Frontal cortex (tissue), 4 donors: ENCODE data around the gene LRP8. TPM values are rescaled to one million over a fixed set of nuclear protein-coding genes. Genes with fewer than 3 reads are reported as not detected.
"Not testable (repeated sequence)": the region's sequence is repeated elsewhere in the genome, so short reads cannot be mapped to it uniquely, and the experiment has no call there.

Experiments used
- DNase-seq, 2 donors: peaks; one replicate each; pipeline ENCODE4 v3.0.0; 2012; ENCODE audit warnings: low spot score in 2 of 2
- FAIRE-seq: peaks from 2 replicates; lab custom pipeline; 2012; peaks lifted over from hg19 to GRCh38; lab: Jason Lieb, UNC
- total RNA-seq: library from RNA; depleted of rRNA; stranded (reverse); fragments of >200 nt; gene quantifications from one replicate; pipeline ENCODE4 v1.2.3, GENCODE V29; 2014
- donor health status: control.
- donor health status: control.
- donor health status: control.

Gene LRP8
- total RNA-seq, 1 donor from 2014 or later = 83.6 TPM

DNA sequence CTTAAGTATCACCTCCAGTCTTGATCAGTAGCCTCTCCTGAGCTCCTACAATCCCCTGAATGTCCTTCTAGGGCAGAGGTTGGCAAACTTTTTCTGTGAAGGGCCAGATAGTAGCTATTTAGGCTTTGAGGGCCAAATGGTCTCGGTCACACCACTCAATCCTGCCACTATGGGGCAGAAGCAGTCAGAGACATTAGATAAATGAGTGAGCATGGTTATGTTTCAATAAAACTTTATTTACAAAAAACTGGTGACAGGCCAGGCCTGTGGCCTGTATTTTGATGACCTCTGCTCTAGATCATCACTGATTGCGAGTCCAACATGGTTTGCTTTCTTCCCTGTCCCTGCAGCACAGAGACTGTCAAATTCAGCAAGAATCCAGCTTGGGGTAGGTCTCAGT is 36.3 kb downstream of the LRP8 start:
- DNase-seq (no peak), FAIRE-seq (no peak)

- no peak for FAIRE-seq
- no peak for DNase-seq
Measured at GRCh38 chr1:53288790-53289429, 39.0 kb downstream of the LRP8 start.

- DNase-seq = no peak
- no peak for FAIRE-seq
Measured at GRCh38 chr1:53288002-53288789, 39.7 kb downstream of the LRP8 start.

- DNase-seq (no peak), FAIRE-seq (no peak)
Measured at GRCh38 chr1:53286955-53287354, 40.9 kb downstream of the LRP8 start.

GRCh38 chr1:53285969-53286760 is 41.7 kb downstream of the LRP8 start:
- DNase-seq = no peak
- FAIRE-seq = no peak

DNA sequence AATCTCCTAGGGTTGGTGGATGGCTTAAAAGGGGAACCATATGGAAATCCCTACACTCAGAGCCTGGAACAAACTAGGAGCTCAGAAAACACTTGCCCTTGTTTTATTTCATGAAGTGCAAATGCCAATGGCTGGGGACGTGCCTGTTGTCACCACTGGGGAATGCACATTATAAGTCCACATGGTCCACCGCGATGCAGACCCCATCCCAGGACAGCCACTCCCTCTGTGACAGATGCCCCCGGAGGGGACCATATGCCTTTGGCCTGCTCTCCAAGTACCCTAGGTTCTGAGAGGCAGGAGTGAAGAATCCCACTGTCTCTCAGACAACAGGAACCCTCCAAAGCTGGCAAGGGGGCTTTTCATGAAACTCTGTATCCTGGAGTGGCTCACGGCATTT is 42.3 kb downstream of the LRP8 start:
- no peak for DNase-seq
- no peak for FAIRE-seq

- no peak for FAIRE-seq
- DNase-seq = no peak
Measured at GRCh38 chr1:53284224-53285020, 43.4 kb downstream of the LRP8 start.

- not testable (repeated sequence) for FAIRE-seq, DNase-seq
Measured at GRCh38 chr1:53283156-53283555, 44.7 kb downstream of the LRP8 start.

- DNase-seq (no peak), FAIRE-seq (no peak)
Measured at GRCh38 chr1:53281133-53281532, 46.7 kb downstream of the LRP8 start.

- FAIRE-seq (no peak), DNase-seq (no peak)
Measured at GRCh38 chr1:53280496-53280895, 47.4 kb downstream of the LRP8 start.

- DNase-seq (no peak), FAIRE-seq (no peak)
Measured at GRCh38 chr1:53279296-53280200, 48.3 kb downstream of the LRP8 start.

GRCh38 chr1:53278298-53278725 is 49.6 kb downstream of the LRP8 start:
- FAIRE-seq (no peak), DNase-seq (peak; percentile 71 to 82)

- DNase-seq (no peak), FAIRE-seq (no peak)
Measured at GRCh38 chr1:53277326-53277725, 50.5 kb downstream of the LRP8 start.

DNA sequence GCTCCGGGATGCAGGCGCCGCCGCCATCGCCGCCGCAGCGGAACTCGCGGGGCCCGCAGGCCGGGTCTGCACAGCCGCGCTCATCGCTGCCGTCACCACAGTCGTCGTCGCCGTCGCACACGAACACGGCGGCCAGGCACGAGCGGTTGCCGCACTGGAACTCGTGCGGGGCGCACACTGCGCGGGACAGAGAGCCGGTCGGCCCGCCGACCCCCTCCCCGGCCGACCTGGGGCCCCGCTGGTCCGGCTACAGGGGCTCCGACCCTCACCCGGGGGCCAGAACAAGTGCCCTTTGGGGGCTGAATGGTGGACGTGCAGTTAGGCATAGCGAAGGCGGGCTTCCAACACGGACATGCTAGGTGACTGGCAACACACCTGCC is 51.0 kb downstream of the LRP8 start:
- FAIRE-seq (no peak), DNase-seq (no peak)

DNA sequence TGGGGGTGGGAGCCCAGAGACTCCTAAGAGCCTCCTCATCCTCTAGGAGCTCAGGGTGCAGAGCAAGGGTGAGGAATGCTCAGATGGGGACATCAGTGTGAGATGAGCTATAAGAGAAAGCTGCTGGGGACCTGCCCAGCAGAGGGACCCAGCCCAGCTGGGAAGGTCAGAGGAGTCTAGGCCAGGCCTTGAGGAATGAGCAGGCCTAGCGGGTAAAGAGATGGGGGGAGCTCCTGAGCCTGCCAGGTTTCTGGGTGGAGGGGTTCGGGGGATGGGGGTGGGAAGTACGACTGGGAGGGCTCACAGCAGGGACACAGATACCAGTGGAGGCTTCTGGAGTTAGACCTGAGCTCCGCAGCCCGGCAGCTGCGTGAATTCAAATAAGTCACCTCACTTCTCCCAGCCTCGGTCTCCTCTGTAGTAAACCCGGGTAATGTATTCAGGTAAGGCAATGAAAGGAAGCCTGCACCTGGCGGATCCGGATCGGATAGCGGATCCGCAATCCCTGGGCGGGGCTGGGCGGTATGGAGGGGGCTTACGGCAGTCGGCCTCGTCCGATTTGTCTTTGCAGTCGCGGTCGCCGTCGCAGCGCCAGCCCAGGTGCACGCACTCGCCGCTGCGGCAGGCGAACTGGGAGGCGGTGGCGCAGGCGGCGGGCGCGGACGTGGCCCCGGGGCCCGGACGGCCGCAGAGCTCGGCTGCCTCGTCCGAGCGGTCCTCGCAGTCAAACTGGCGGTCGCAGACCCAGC is 51.5 kb downstream of the LRP8 start:
- no peak for FAIRE-seq
- no peak for DNase-seq

- FAIRE-seq = no peak
- no peak for DNase-seq
Measured at GRCh38 chr1:53275566-53275965, 52.3 kb downstream of the LRP8 start.

DNA sequence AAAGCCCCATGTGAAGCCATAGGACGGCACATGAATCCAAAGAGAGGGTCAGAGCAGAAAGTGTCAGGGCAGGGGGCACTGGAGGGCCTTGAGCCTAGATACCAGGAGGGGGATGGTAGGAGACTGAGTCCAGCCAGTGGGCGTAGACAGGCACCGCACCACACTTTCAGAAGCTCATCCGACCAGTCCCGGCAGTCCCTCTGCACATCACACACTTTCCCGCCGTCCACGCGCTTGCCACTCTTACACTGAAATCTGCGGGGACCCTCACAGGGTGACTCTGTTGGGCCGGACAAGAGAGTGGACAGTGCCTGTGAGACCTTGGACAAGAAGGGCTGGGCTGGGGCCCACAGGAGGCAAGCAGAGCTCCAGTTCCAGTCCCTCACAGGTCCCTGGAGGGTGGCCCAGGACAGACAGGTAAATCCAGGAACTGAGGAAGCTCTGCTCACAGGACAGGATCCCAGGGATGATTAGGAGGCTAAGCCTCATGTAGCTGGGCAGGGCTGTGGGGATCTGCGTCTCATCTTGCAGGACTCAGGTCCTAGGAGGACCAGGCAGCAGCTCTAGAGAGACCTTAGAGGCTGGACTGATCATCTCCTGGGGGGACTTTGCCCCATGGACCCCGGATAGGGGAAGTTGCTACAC is 53.2 kb downstream of the LRP8 start:
- no peak for FAIRE-seq
- DNase-seq = no peak

- no peak for DNase-seq
- no peak for FAIRE-seq
Measured at GRCh38 chr1:53274026-53274425, 53.8 kb downstream of the LRP8 start.
